Endothelial cell (in vitro differentiated cells): Measurements from ENCODE around the gene RAB3B. TPM values are rescaled to one million over a fixed set of nuclear protein-coding genes. Genes with fewer than 3 reads are reported as not detected.

Source experiments
- DNase-seq: peaks from one replicate; pipeline ENCODE4 v3.0.0; 2021; ENCODE audit warnings: low spot score
- H3K27ac Mint-ChIP-seq: one replicate; pipeline ENCODE4 v1.8.0; 2021; ENCODE audit warnings: mixed read lengths, inconsistent platforms; ENCODE audit not compliant: unreplicated experiment
- H3K27me3 Mint-ChIP-seq: one replicate; pipeline ENCODE4 v1.8.0; 2021; ENCODE audit warnings: mild to moderate bottlenecking, moderate library complexity, mixed read lengths, inconsistent platforms; ENCODE audit not compliant: unreplicated experiment
- H3K36me3 Mint-ChIP-seq: one replicate; pipeline ENCODE4 v1.8.0; 2021; ENCODE audit warnings: mild to moderate bottlenecking, low read depth, mixed read lengths, inconsistent platforms; ENCODE audit not compliant: unreplicated experiment
- H3K4me1 Mint-ChIP-seq: one replicate; pipeline ENCODE4 v1.8.0; 2021; ENCODE audit warnings: mild to moderate bottlenecking, mixed read lengths, inconsistent platforms; ENCODE audit not compliant: unreplicated experiment
- H3K4me3 Mint-ChIP-seq: one replicate; pipeline ENCODE4 v1.8.0; 2021; ENCODE audit warnings: mild to moderate bottlenecking, mixed read lengths, inconsistent platforms; ENCODE audit not compliant: unreplicated experiment
- H3K9me3 Mint-ChIP-seq: one replicate; pipeline ENCODE4 v1.8.0; 2021; ENCODE audit warnings: mixed read lengths, inconsistent platforms; ENCODE audit not compliant: unreplicated experiment
- total RNA-seq: library from RNA; stranded (reverse); fragmentation: NEBNext Ultra II Directional; extraction: Animal tissue kit (Norgen Biotek cat#: 25700); gene quantifications from one replicate; pipeline ENCODE4 v1.2.1, GENCODE V29; 2021; ENCODE audit not compliant: unreplicated experiment
- TF ChIP-seq, protein P1 (sequence below): fragments of 200-600 bp; sonication (generic); IDR thresholded peaks from one replicate; pipeline ENCODE4 v1.5.0; 2021; ENCODE audit warnings: antibody characterized with exemption; ENCODE audit not compliant: unreplicated experiment

RAB3B gene
- total RNA-seq, 1 donor from 2014 or later = 15.1 TPM

DNA sequence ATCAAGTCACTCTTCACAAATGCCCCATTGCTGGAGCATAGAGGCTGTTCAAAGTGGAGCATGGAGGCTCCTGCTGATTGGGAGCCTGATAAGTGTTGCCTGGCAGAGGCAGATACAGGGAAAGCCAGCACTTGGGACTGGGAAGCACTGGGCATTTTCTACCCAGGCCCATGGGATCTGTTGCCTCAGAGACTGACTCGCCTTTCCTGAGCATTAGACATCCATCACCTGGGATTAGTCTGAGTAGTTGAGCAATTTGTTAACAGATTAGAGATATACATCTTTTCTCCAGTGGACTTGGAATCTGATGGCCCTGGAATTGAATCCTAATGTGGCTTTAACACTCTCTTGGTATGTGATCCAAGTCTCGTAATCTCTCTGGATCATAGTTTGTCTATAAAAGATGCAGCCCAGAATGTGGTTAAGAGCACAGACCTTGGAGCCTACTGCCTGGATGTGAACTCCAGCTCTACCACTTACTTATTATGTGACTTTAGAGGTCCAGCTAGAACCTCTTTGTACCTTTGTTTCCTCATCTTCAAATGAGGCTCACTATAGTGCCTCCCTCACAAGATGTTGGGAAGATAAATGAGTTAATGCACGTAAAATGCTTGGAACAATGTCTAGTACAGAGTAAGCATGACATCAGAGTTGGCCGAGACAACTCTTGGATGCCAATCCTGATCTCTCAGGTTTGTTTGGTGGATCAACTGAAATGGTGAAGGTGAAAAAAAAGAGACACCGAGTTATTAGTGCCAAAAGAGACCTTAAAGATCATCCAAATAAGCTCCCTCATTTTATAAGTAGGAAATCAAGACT, 73.7 kb downstream of the RAB3B start:
- H3K27ac Mint-ChIP-seq = no peak overlapping the region
- H3K4me3 Mint-ChIP-seq = no peak overlapping the region
- TF ChIP-seq, protein P1, sequence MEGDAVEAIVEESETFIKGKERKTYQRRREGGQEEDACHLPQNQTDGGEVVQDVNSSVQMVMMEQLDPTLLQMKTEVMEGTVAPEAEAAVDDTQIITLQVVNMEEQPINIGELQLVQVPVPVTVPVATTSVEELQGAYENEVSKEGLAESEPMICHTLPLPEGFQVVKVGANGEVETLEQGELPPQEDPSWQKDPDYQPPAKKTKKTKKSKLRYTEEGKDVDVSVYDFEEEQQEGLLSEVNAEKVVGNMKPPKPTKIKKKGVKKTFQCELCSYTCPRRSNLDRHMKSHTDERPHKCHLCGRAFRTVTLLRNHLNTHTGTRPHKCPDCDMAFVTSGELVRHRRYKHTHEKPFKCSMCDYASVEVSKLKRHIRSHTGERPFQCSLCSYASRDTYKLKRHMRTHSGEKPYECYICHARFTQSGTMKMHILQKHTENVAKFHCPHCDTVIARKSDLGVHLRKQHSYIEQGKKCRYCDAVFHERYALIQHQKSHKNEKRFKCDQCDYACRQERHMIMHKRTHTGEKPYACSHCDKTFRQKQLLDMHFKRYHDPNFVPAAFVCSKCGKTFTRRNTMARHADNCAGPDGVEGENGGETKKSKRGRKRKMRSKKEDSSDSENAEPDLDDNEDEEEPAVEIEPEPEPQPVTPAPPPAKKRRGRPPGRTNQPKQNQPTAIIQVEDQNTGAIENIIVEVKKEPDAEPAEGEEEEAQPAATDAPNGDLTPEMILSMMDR = no peak
- no peak for DNase-seq
- H3K9me3 Mint-ChIP-seq = no peaks in the 10 kb centered on the region
- peaks cover 5% of the 10 kb centered on the region for H3K36me3 Mint-ChIP-seq
- H3K4me1 Mint-ChIP-seq = peaks cover 4% of the 10 kb centered on the region
- peaks cover 2% of the 10 kb centered on the region for H3K27me3 Mint-ChIP-seq

DNA sequence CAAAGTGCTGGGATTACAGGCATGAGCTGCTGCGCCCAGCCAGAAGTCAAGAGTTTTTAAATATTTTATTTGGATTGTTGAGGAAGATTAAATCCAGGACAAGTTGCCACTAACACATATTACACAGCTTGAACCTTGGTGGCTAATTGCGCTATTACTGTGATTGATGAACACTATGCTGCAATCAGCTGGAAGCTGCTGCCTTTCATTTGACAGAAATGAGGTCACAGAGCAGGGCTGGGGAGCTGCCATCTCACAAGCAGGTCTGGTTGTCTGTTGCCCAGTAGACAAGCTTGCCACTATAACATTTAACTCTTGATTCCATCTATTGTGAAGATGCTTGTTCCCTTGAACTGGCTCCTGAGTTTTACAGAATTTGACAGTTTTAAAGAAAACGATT, 74.5 kb downstream of the RAB3B start:
- peaks cover 5% of the 10 kb centered on the region for H3K36me3 Mint-ChIP-seq
- no peaks in the 10 kb centered on the region for H3K27me3 Mint-ChIP-seq
- H3K4me1 Mint-ChIP-seq = no peaks in the 10 kb centered on the region
- H3K4me3 Mint-ChIP-seq = no peak overlapping the region
- no peaks in the 10 kb centered on the region for H3K9me3 Mint-ChIP-seq
- DNase-seq = no peak
- TF ChIP-seq, protein P1 = no peak
- H3K27ac Mint-ChIP-seq = no peak overlapping the region

DNA sequence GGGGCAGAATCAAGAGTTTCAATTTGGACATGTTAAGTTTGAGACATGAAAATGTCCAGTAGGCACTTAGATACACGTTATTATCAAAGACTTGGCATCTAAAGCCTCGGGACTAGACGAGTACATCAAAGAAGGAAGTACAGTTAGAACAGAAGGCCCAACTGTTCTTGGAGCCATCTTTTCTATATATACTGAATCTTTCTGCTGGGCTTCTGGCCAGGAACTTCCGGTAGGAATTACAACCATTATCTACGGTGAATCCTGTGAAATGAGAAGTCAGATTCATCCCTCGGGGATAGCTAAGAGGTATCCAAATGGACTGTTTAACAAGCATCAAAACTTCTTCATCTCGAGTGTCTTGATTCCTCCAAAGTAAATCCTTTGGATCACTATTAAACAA, 77.6 kb downstream of the RAB3B start:
- Mint-ChIP-seq H3K9me3 (no peaks in the 10 kb centered on the region), H3K36me3 (no peaks in the 10 kb centered on the region), H3K4me1 (peaks cover 16% of the 10 kb centered on the region), H3K27ac (no peak overlapping the region), H3K27me3 (peaks cover 4% of the 10 kb centered on the region), H3K4me3 (no peak overlapping the region)
- no peak for DNase-seq
- TF ChIP-seq, protein P1 = no peak

DNA sequence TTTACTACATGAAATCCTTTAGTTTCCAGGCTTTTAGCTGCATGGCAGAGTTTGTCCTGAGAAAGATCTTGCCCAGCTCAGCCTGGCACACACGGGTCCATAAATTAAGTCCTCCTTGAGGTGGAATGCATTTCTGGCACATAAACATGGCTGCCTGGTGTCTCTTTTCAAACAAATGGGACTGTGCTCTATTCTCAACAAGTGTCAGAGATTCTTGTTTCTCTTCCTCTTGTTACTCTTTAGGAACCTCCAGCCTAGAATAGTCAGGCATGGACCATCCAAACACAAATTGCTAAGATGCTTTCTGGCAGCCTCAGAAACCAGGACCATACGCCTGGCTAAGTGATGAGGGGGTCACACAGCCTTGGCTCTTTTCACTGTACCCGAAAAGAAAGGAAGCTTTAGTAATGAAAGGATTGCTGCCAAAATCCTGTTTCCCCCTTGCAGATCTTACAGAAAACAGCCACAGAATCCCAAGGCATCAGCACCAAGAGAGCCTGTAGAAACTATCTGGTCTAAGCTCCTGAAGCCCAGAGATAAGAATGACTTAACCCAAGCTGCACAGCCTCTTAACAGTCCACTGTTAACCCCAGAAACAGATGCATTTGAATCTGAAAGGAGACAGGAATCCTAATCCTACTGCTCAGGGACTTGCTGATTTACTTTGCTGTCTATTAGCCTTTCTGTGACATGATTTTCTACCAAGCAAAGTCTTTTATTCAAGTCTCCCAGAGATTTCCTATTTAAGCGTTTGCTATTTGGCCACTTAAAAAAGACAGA, 80.1 kb downstream of the RAB3B start:
- Mint-ChIP-seq H3K4me1 (peaks cover 30% of the 10 kb centered on the region), H3K27me3 (peaks cover 12% of the 10 kb centered on the region), H3K27ac (no peak overlapping the region), H3K4me3 (no peak overlapping the region), H3K36me3 (peaks cover 17% of the 10 kb centered on the region), H3K9me3 (peaks cover 17% of the 10 kb centered on the region)
- no peak for DNase-seq
- TF ChIP-seq, protein P1 = no peak

DNA sequence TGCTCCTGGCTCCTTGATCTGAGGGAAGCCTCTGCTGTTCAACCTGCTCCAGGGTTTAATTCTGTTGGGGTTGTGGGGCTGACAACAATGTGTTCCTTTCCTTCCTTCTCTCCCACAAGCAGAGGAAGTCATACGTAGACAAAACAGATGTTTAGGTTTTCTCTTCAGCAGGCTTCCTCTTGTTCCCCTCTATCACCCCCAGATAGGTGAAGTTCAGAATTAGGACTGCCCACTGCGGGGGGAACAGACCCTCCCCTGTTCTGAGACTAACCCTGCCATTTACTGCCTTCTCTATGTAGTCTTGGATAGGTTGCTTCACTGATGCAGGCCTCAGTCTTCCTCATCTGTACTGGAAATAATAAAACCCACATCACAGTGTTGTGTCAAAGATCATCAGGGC, 82.0 kb downstream of the RAB3B start:
- Mint-ChIP-seq H3K4me1 (peaks cover 38% of the 10 kb centered on the region), H3K27ac (peak overlapping the region; percentile 44), H3K4me3 (no peak overlapping the region), H3K36me3 (peaks cover 17% of the 10 kb centered on the region), H3K27me3 (peaks cover 12% of the 10 kb centered on the region), H3K9me3 (peaks cover 17% of the 10 kb centered on the region)
- DNase-seq = no peak
- TF ChIP-seq, protein P1 = no peak
